IMR-90 (cell line): ENCODE data around the gene ARHGAP45.

ENCODE experiments used
- BHLHE40 ChIP-seq: fragments of 150-350 bp; IDR thresholded peaks from 2 replicates; pipeline ENCODE4 v1.6.1; 2016; ENCODE audit warnings: mild to moderate bottlenecking, low read depth, low read length
- CEBPB ChIP-seq: IDR thresholded peaks from 2 replicates; pipeline ENCODE4 v1.6.1; 2012; ENCODE audit warnings: low read depth, low read length, improper control_type of control experiment
- MXI1 ChIP-seq: IDR thresholded peaks from 2 replicates; pipeline ENCODE4 v1.6.1; 2012; ENCODE audit warnings: low read depth, mild to moderate bottlenecking, low read length, moderate library complexity, borderline replicate concordance
- POLR2A ChIP-seq: IDR thresholded peaks from 2 replicates; pipeline ENCODE4 v1.6.1; 2012; ENCODE audit warnings: mild to moderate bottlenecking, low read depth, low read length
- RAD21 ChIP-seq: IDR thresholded peaks from 2 replicates; pipeline ENCODE4 v1.6.1; 2012; ENCODE audit warnings: low read length, improper control_type of control experiment
- SMC3 ChIP-seq: fragments of 150-350 bp; IDR thresholded peaks from 2 replicates; pipeline ENCODE4 v1.6.1; 2016; ENCODE audit warnings: low read depth, mild to moderate bottlenecking, antibody characterized with exemption, low read length, moderate library complexity
- TF ChIP-seq, protein P1 (sequence below): fragments of 150-350 bp; IDR thresholded peaks from 2 replicates; pipeline ENCODE4 v1.6.1; 2016; ENCODE audit warnings: low read depth, mild to moderate bottlenecking, low read length, moderate library complexity, borderline replicate concordance
- TF ChIP-seq, protein P2 (sequence below): fragments of 150-350 bp; IDR thresholded peaks from 2 replicates; pipeline ENCODE4 v1.6.1; 2017; ENCODE audit warnings: mild to moderate bottlenecking, antibody characterized with exemption, low read length, low read depth
- TF ChIP-seq, protein P3 (sequence below): conservative IDR thresholded peaks from 2 replicates; pipeline ENCODE4 v1.5.1; 2012; ENCODE audit warnings: mild to moderate bottlenecking, low read depth, low read length, improper control_type of control experiment

DNA sequence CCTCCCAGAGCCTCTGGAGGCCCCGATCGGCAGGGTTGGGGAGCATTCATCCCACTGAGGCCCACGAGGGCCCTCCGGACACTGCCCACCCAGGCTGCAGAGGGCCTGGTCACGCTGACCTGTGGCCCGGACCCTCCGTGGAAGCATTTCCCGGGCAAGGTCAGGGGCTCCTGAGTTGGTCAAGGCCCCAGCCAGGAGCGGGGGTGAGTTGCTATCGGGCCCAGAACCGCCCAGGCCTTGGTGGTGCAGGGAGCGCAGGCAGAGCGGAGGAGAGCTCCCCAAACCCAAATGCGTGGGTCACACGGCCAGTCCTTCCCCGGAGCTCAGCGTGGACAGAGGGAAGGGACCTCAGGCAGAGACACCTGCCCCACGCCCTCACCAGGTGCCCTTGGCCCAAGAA lies 62.6 kb downstream of the ARHGAP45 start:
- TF ChIP-seq, protein P1, sequence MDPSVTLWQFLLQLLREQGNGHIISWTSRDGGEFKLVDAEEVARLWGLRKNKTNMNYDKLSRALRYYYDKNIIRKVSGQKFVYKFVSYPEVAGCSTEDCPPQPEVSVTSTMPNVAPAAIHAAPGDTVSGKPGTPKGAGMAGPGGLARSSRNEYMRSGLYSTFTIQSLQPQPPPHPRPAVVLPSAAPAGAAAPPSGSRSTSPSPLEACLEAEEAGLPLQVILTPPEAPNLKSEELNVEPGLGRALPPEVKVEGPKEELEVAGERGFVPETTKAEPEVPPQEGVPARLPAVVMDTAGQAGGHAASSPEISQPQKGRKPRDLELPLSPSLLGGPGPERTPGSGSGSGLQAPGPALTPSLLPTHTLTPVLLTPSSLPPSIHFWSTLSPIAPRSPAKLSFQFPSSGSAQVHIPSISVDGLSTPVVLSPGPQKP, result no peak
- TF ChIP-seq, protein P2, sequence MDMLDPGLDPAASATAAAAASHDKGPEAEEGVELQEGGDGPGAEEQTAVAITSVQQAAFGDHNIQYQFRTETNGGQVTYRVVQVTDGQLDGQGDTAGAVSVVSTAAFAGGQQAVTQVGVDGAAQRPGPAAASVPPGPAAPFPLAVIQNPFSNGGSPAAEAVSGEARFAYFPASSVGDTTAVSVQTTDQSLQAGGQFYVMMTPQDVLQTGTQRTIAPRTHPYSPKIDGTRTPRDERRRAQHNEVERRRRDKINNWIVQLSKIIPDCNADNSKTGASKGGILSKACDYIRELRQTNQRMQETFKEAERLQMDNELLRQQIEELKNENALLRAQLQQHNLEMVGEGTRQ, result no peak
- TF ChIP-seq, protein P3, sequence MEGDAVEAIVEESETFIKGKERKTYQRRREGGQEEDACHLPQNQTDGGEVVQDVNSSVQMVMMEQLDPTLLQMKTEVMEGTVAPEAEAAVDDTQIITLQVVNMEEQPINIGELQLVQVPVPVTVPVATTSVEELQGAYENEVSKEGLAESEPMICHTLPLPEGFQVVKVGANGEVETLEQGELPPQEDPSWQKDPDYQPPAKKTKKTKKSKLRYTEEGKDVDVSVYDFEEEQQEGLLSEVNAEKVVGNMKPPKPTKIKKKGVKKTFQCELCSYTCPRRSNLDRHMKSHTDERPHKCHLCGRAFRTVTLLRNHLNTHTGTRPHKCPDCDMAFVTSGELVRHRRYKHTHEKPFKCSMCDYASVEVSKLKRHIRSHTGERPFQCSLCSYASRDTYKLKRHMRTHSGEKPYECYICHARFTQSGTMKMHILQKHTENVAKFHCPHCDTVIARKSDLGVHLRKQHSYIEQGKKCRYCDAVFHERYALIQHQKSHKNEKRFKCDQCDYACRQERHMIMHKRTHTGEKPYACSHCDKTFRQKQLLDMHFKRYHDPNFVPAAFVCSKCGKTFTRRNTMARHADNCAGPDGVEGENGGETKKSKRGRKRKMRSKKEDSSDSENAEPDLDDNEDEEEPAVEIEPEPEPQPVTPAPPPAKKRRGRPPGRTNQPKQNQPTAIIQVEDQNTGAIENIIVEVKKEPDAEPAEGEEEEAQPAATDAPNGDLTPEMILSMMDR, result no peak
- no peak for TF ChIP-seq CEBPB
- TF ChIP-seq POLR2A, result no peak
- TF ChIP-seq RAD21, result no peak
- TF ChIP-seq MXI1, result no peak
- no peak for TF ChIP-seq SMC3
- no peak for TF ChIP-seq BHLHE40
